Endodermal cell (in vitro differentiated cells): Measurements from ENCODE around the gene SURF2. TPM values are rescaled to one million over a fixed set of nuclear protein-coding genes. Genes with fewer than 3 reads are reported as not detected.
"Not testable (repeated sequence)": the region's sequence is repeated elsewhere in the genome, so short reads cannot be mapped to it uniquely, and the experiment has no call there.

Experiments used
- DNase-seq: peaks from one replicate; pipeline ENCODE4 v3.0.0-alpha.2; 2017
- H3K27ac ChIP-seq: 2 replicates; pipeline ENCODE4 v1.5.1; 2013; ENCODE audit warnings: mild to moderate bottlenecking, low read depth, low read length, moderate library complexity
- H3K27me3 ChIP-seq: 2 replicates; pipeline ENCODE4 v1.6.1; 2013; ENCODE audit warnings: mild to moderate bottlenecking, low read length, moderate library complexity; ENCODE audit not compliant: insufficient read depth, control insufficient read depth, poor library complexity, severe bottlenecking
- H3K36me3 ChIP-seq: 2 replicates; pipeline ENCODE4 v1.7.0; 2013; ENCODE audit warnings: mild to moderate bottlenecking, low read length, moderate library complexity; ENCODE audit not compliant: control insufficient read depth, insufficient read depth
- H3K4me1 ChIP-seq: one replicate; pipeline ENCODE4 v1.7.0; 2013; ENCODE audit warnings: low read length; ENCODE audit not compliant: control insufficient read depth, insufficient read depth
- H3K4me3 ChIP-seq: 2 replicates; pipeline ENCODE4 v1.5.1; 2013; ENCODE audit warnings: mild to moderate bottlenecking, low read length, moderate library complexity
- H3K9ac ChIP-seq: 2 replicates; pipeline ENCODE4 v1.6.1; 2013; ENCODE audit warnings: mild to moderate bottlenecking, low read length, moderate library complexity; ENCODE audit not compliant: poor library complexity, severe bottlenecking; ENCODE audit errors: extremely low read depth
- H3K9me3 ChIP-seq: 2 replicates; pipeline ENCODE4 v1.6.1; 2013; ENCODE audit warnings: mild to moderate bottlenecking, low read length, moderate library complexity; ENCODE audit not compliant: control insufficient read depth
- H3K27ac Mint-ChIP-seq: 2 replicates; pipeline ENCODE4 v1.8.0; 2020; ENCODE audit warnings: mixed read lengths
- H3K27me3 Mint-ChIP-seq: 2 replicates; pipeline ENCODE4 v1.8.0; 2021; ENCODE audit warnings: mild to moderate bottlenecking, mixed read lengths; ENCODE audit not compliant: insufficient read depth
- H3K36me3 Mint-ChIP-seq: 2 replicates; pipeline ENCODE4 v1.8.0; 2020; ENCODE audit warnings: low read depth, mixed read lengths
- H3K4me1 Mint-ChIP-seq: 2 replicates; pipeline ENCODE4 v1.8.0; 2020; ENCODE audit warnings: mixed read lengths
- H3K4me3 Mint-ChIP-seq: 2 replicates; pipeline ENCODE4 v1.8.0; 2020; ENCODE audit warnings: mild to moderate bottlenecking, moderate library complexity, mixed read lengths
- H3K9me3 Mint-ChIP-seq: 2 replicates; pipeline ENCODE4 v1.8.0; 2020; ENCODE audit warnings: mild to moderate bottlenecking, mixed read lengths
- whole genome bisulfite sequencing, 2 experiments: methylation state at CpG; one replicate each; pipeline versions ENCODE4 v1.1.5 to v1.1.7; 2013; ENCODE audit warnings: missing lambda C conversion rate in 2 of 2, mixed read lengths in 1 of 2; ENCODE audit not compliant: insufficient coverage in 1 of 2, insufficient read length in 1 of 2; 5-methylcytosine and 5-hydroxymethylcytosine counted together
- total RNA-seq, 2 donors: library from RNA; stranded (reverse); fragmentation: NEBNext Ultra II Directional in 1 of 2; extraction: Animal tissue kit (Norgen Biotek cat#: 25700) in 1 of 2; gene quantifications; 2 replicates in 1 of 2; 3 replicates in 1 of 2; pipeline ENCODE4 v1.2.1, GENCODE V29; 2021
- TF ChIP-seq, protein P1 (sequence below): fragments of 200-600 bp; sonication (generic); conservative IDR thresholded peaks from 2 replicates; pipeline ENCODE4 v1.5.0; 2021; ENCODE audit warnings: antibody characterized with exemption, mild to moderate bottlenecking

Gene SURF2
- total RNA-seq, 2 donors from 2014 or later, result 18.0 to 25.9 TPM

- Mint-ChIP-seq H3K27me3 (peaks cover 16% of the 10 kb centered on the region), H3K4me1 (no peaks in the 10 kb centered on the region), H3K27ac (no peak overlapping the region), H3K9me3 (peaks cover 33% of the 10 kb centered on the region), H3K4me3 (no peak overlapping the region), H3K36me3 (peaks cover 2% of the 10 kb centered on the region)
- no peaks in the 10 kb centered on the region for H3K36me3 ChIP-seq
- H3K27ac ChIP-seq, result no peak overlapping the region
- no peak for DNase-seq
- no peaks in the 10 kb centered on the region for H3K27me3 ChIP-seq
- no peak overlapping the region for H3K4me3 ChIP-seq
- peaks cover 6% of the 10 kb centered on the region for H3K9me3 ChIP-seq
- TF ChIP-seq, protein P1, sequence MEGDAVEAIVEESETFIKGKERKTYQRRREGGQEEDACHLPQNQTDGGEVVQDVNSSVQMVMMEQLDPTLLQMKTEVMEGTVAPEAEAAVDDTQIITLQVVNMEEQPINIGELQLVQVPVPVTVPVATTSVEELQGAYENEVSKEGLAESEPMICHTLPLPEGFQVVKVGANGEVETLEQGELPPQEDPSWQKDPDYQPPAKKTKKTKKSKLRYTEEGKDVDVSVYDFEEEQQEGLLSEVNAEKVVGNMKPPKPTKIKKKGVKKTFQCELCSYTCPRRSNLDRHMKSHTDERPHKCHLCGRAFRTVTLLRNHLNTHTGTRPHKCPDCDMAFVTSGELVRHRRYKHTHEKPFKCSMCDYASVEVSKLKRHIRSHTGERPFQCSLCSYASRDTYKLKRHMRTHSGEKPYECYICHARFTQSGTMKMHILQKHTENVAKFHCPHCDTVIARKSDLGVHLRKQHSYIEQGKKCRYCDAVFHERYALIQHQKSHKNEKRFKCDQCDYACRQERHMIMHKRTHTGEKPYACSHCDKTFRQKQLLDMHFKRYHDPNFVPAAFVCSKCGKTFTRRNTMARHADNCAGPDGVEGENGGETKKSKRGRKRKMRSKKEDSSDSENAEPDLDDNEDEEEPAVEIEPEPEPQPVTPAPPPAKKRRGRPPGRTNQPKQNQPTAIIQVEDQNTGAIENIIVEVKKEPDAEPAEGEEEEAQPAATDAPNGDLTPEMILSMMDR, result no peak
- no peaks in the 10 kb centered on the region for H3K4me1 ChIP-seq
- WGBS, 2 experiments, result 92 to 98% methylated on average over 14 of the region's 14 CpGs
- no peak overlapping the region for H3K9ac ChIP-seq
These were observed 33.6 kb upstream of the SURF2 start for GRCh38 chr9:133322701-133323100.

GRCh38 chr9:133323211-133323610 lies 33.1 kb upstream of the SURF2 start:
- H3K27ac ChIP-seq, result no peak overlapping the region
- no peaks in the 10 kb centered on the region for H3K4me1 ChIP-seq
- no peak for DNase-seq
- peaks cover 6% of the 10 kb centered on the region for H3K9me3 ChIP-seq
- TF ChIP-seq, protein P1, result no peak
- H3K9ac ChIP-seq, result no peak overlapping the region
- 88 to 92% methylated on average over 5 to 9 of the region's 10 CpGs for WGBS, 2 experiments
- H3K36me3 Mint-ChIP-seq, result peaks cover 2% of the 10 kb centered on the region
- H3K4me3 ChIP-seq, result no peak overlapping the region
- no peaks in the 10 kb centered on the region for H3K4me1 Mint-ChIP-seq
- H3K27me3 ChIP-seq, result no peaks in the 10 kb centered on the region
- H3K9me3 Mint-ChIP-seq, result peaks cover 36% of the 10 kb centered on the region
- H3K27ac Mint-ChIP-seq, result no peak overlapping the region
- no peak overlapping the region for H3K4me3 Mint-ChIP-seq
- peaks cover 19% of the 10 kb centered on the region for H3K27me3 Mint-ChIP-seq
- H3K36me3 ChIP-seq, result no peaks in the 10 kb centered on the region

GRCh38 chr9:133323991-133324703 lies 32.2 kb upstream of the SURF2 start:
- 84% methylated on average over 13 of the region's 13 CpGs for WGBS, 2 experiments
- H3K4me3 ChIP-seq, result no peak overlapping the region
- Mint-ChIP-seq H3K27me3 (peaks cover 21% of the 10 kb centered on the region), H3K27ac (no peak overlapping the region), H3K4me3 (no peak overlapping the region), H3K36me3 (peaks cover 2% of the 10 kb centered on the region), H3K4me1 (no peaks in the 10 kb centered on the region), H3K9me3 (peaks cover 46% of the 10 kb centered on the region)
- DNase-seq, result no peak
- peaks cover 6% of the 10 kb centered on the region for H3K9me3 ChIP-seq
- no peaks in the 10 kb centered on the region for H3K36me3 ChIP-seq
- no peak overlapping the region for H3K9ac ChIP-seq
- TF ChIP-seq, protein P1, result no peak
- no peaks in the 10 kb centered on the region for H3K4me1 ChIP-seq
- no peak overlapping the region for H3K27ac ChIP-seq
- no peaks in the 10 kb centered on the region for H3K27me3 ChIP-seq

GRCh38 chr9:133327021-133327420 lies 29.3 kb upstream of the SURF2 start:
- H3K36me3 ChIP-seq, result peaks cover 16% of the 10 kb centered on the region
- not testable (repeated sequence) for H3K9ac ChIP-seq, H3K4me3 ChIP-seq, H3K9me3 ChIP-seq, H3K4me3 Mint-ChIP-seq, H3K4me1 ChIP-seq, H3K27ac Mint-ChIP-seq, DNase-seq, H3K27me3 ChIP-seq, H3K4me1 Mint-ChIP-seq, H3K27ac ChIP-seq
- H3K36me3 Mint-ChIP-seq, result peaks cover 23% of the 10 kb centered on the region
- peaks cover 47% of the 10 kb centered on the region for H3K9me3 Mint-ChIP-seq
- peaks cover 21% of the 10 kb centered on the region for H3K27me3 Mint-ChIP-seq
- 60 to 91% methylated on average over 1 to 6 of the region's 6 CpGs for WGBS, 2 experiments
